Peyer's patch (tissue), 4 donors: ENCODE data around the gene UCP2. TPM values are rescaled to one million over a fixed set of nuclear protein-coding genes. Genes with fewer than 3 reads are reported as not detected.

Experiments
- DNase-seq, 3 donors: peaks; one replicate each; pipeline ENCODE4 v3.0.0-alpha.2; 2017 to 2019
- H3K27ac ChIP-seq, 4 donors: fragments of 200-600 bp; sonication (generic); one replicate each; pipeline ENCODE4 v1.5.1; 2016 to 2019
- H3K27me3 ChIP-seq, 2 donors: fragments of 200-600 bp; sonication (generic); one replicate each; pipeline ENCODE4 v1.5.1; 2019
- H3K36me3 ChIP-seq, 3 donors: fragments of 200-600 bp; sonication (generic); one replicate each; pipeline ENCODE4 v1.5.1; 2016 to 2019
- H3K4me1 ChIP-seq, 4 donors: fragments of 200-600 bp; sonication (generic); one replicate each; pipeline ENCODE4 v1.5.1; 2016 to 2019
- H3K4me3 ChIP-seq, 4 donors: fragments of 200-600 bp; sonication (generic); 1 replicate in 3 of 4; 2 replicates in 1 of 4; pipeline ENCODE4 v1.5.1; 2016 to 2019; ENCODE audit warnings: mild to moderate bottlenecking in 1 of 4
- H3K9me3 ChIP-seq, 4 donors: fragments of 200-600 bp; sonication (generic); one replicate each; pipeline ENCODE4 v1.5.1; 2016 to 2019; ENCODE audit warnings: mild to moderate bottlenecking in 1 of 4
- POLR2A ChIP-seq, 2 donors: fragments of 450-650 bp; IDR thresholded peaks; one replicate each; pipeline ENCODE4 v1.5.1; 2017; ENCODE audit warnings: antibody characterized with exemption in 2 of 2, mild to moderate bottlenecking in 2 of 2, moderate library complexity in 2 of 2
- total RNA-seq, 4 donors: library from RNA; depleted of rRNA; stranded (reverse); fragments of >200 nt; gene quantifications; one replicate each; pipeline ENCODE4 v1.1.0, GENCODE V29; 2016
- TF ChIP-seq, protein P1 (sequence below), 6 experiments: fragments of 450-650 bp in 4 of 6; fragments of 200-600 bp in 2 of 6; sonication (generic) in 1 of 6; IDR thresholded peaks; one replicate each; pipeline ENCODE4 v1.5.1; 2017 to 2019; ENCODE audit warnings: antibody characterized with exemption in 6 of 6, mild to moderate bottlenecking in 3 of 6, moderate library complexity in 1 of 6

Gene UCP2
- total RNA-seq, 4 donors from 2014 or later: 10.7 to 180 (median 27.4) TPM

DNA sequence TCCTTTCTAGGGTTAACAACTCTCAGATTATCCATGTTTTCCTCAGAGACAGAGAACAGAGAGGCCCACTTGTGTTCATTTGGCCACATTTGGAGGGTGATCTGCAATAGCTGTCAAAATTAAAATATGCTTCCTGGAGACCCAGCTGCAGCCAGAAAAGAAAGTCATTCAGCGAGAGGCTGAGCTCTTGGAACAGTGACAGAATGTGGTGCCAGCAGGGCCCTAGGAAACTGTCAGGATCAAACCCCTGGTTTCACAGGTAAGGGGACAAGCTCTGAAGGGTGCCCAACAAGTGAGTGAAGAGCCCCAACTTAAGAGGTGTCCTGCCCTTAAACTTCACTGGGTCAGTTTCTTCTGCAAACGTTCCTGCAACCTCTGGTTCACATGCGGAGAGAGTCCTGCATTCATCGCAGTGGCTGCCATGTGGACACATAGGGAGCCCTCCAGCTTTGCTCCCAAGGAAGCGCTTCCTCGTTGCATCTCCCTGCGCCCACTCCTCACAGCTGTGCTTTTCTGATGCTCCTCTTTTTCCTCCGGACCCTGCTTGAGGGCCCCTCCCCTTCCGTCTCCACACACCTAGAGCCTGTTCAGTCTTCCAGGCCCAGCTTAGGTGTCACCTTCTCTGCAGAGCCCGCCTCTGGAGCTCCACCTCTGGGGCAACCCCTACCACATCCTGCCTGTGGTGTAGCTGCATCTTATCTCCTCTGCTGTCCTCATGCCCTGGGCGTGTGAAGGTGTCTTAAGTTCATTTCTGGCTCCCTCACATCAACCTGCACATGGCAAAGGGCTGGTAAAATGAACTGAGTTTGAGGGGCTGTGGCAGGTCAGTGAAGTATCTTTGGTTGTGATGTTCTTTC lies 22.3 kb upstream of the UCP2 start:
- H3K36me3 ChIP-seq: peaks cover 0 to 7% (median 0%) of the 10 kb centered on the region in 3 donors
- no peaks in the 10 kb centered on the region for H3K9me3 ChIP-seq
- H3K27me3 ChIP-seq: no peaks in the 10 kb centered on the region
- no peak for TF ChIP-seq POLR2A (IDR thresholded peaks at IDR 0.05)
- TF ChIP-seq, protein P1, sequence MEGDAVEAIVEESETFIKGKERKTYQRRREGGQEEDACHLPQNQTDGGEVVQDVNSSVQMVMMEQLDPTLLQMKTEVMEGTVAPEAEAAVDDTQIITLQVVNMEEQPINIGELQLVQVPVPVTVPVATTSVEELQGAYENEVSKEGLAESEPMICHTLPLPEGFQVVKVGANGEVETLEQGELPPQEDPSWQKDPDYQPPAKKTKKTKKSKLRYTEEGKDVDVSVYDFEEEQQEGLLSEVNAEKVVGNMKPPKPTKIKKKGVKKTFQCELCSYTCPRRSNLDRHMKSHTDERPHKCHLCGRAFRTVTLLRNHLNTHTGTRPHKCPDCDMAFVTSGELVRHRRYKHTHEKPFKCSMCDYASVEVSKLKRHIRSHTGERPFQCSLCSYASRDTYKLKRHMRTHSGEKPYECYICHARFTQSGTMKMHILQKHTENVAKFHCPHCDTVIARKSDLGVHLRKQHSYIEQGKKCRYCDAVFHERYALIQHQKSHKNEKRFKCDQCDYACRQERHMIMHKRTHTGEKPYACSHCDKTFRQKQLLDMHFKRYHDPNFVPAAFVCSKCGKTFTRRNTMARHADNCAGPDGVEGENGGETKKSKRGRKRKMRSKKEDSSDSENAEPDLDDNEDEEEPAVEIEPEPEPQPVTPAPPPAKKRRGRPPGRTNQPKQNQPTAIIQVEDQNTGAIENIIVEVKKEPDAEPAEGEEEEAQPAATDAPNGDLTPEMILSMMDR (IDR thresholded peaks at IDR 0.05): no peak
- DNase-seq: peak in 2 of 3 donors; percentile 68 to 93
- H3K4me1 ChIP-seq: peaks cover 0 to 3% (median 0%) of the 10 kb centered on the region in 4 donors
- peak overlapping the region in 1 of 4 donors; percentile 27 for H3K27ac ChIP-seq
- no peak overlapping the region for H3K4me3 ChIP-seq

DNA sequence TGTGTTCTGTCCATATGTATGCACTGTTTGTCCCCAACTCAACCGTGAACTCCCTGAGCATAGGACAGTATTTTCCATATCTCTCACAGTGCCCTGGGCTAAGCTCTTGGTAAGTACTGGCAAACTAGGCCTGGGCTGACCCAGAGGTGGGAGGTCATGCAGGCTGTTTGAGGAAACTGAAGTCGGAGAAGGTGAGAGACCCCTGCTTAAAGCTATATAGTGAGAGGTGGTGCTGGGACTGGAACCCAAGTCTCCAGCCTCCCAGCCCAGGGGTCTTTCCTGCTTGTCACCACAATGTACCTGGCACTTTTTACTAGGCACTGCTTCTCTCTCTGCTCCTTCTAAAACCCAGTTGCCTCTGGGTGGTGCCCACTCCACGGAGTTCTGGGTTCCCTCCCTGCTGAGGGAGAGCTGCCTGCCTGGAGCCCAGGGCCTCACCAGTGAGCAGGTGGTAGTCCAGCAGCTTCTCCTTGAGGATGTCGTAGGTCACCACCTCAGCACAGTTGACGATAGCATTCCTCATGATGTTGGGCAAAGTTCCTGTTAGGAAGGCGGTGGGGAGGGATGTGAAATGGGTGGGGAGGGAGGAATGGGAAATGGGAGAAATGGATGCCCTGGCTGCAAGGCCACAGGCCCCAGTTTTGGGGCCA lies 21.5 kb upstream of the UCP2 start:
- Histone ChIP-seq H3K4me1 (peaks cover 0 to 6% (median 0%) of the 10 kb centered on the region in 4 donors), H3K4me3 (no peak overlapping the region), H3K27ac (no peak overlapping the region), H3K9me3 (no peaks in the 10 kb centered on the region), H3K27me3 (no peaks in the 10 kb centered on the region), H3K36me3 (peaks cover 0 to 7% (median 0%) of the 10 kb centered on the region in 3 donors)
- TF ChIP-seq, protein P1 (IDR thresholded peaks at IDR 0.05): no peak
- TF ChIP-seq POLR2A (IDR thresholded peaks at IDR 0.05): no peak
- peak in 1 of 3 donors; percentile 40 for DNase-seq

DNA sequence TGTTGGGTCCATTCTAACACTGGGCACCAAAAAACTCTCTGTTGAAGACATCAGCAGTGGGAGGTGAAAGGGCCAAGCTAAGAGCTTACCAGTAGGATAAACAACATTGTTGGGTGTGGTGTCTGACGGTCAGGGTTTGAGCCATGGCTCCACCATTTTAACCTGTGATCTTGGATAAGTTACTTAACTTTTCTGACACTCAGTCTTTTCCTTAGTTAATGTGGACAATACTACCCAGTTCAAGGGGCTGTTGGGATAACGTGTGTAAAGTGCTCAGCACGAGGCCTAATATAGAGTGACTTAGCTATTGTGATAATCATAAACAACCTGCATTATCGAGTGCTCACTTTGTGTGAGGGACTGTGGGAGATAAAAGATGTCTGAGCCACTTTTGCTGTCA lies 20.2 kb upstream of the UCP2 start:
- no peak overlapping the region for H3K27ac ChIP-seq
- H3K9me3 ChIP-seq: no peaks in the 10 kb centered on the region
- peak in 1 of 3 donors; percentile 14 for DNase-seq
- no peak for TF ChIP-seq POLR2A (IDR thresholded peaks at IDR 0.05)
- TF ChIP-seq, protein P1 (IDR thresholded peaks at IDR 0.05): no peak
- peaks cover 0 to 6% (median 0%) of the 10 kb centered on the region in 4 donors for H3K4me1 ChIP-seq
- peaks cover 0 to 7% (median 0%) of the 10 kb centered on the region in 3 donors for H3K36me3 ChIP-seq
- H3K27me3 ChIP-seq: no peaks in the 10 kb centered on the region
- no peak overlapping the region for H3K4me3 ChIP-seq

DNA sequence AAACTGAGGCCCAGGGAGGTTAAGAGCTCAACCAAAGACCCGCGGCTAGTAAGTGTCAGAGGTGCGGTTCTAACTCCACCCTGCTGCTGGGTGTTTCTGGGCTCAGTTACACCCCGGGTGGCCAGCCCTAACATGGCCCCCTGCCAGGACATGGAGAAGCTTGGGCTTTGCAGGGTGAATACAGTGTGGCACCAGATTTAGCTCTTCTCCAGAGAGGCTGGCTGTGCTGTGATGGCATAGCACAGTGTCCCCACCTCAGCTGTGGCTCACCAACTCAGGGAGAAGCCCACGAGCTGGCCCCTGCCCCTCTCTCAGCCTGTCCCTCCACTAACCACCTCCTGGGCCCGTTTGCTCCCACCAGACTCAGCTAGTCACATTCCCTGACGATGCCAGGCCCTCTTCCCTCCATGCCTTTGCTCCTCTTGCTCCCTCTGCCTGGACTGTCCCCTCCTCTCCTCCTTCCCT lies 19.2 kb upstream of the UCP2 start:
- Histone ChIP-seq H3K9me3 (no peaks in the 10 kb centered on the region), H3K27me3 (no peaks in the 10 kb centered on the region), H3K4me1 (peaks cover 0 to 6% (median 0%) of the 10 kb centered on the region in 4 donors), H3K36me3 (peaks cover 0 to 7% (median 0%) of the 10 kb centered on the region in 3 donors), H3K27ac (no peak overlapping the region), H3K4me3 (no peak overlapping the region)
- TF ChIP-seq POLR2A (IDR thresholded peaks at IDR 0.05): no peak
- TF ChIP-seq, protein P1 (IDR thresholded peaks at IDR 0.05): no peak
- DNase-seq: peak in 1 of 3 donors; percentile 36

DNA sequence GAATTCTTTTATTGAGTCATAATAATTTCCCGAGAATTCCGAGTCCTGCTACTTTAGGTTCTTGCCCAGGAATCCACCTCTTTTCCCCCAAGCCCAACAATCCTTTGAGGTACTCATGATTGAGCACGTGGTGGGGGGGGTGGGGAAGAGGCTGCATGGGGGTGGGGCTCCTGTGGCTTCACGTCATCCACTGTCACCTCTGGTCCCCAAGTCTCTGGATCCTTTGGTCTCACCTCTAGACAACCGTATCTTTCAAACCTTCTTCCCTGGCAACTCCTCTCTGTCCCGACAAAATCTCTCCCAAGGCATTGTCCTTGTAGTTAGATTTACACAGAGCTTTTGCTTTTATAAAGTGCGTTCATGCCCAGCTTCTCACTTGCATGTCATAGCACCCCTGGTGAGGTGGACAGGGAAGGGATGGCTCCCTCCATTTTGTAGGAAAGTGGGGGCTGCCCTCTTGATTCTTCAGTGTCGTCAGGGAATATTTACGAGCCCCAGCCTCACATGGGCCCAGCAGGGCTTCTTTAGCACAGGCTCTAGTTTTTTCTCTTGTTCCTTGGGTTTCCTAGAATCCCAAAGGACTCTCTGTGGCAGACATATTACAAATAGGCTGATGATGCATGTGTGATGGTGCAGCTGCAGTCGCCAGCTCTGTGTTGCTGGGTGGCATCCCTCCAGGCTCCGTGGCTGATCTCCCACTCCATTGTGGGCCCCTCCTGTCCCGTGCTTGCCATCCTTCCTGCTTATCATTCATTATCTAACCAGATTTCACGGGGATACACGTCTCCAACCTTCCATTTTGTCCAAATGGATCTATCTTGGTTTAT lies 17.9 kb upstream of the UCP2 start:
- Histone ChIP-seq H3K4me1 (peaks cover 0 to 7% (median 3%) of the 10 kb centered on the region in 4 donors), H3K9me3 (no peaks in the 10 kb centered on the region), H3K4me3 (no peak overlapping the region), H3K27me3 (no peaks in the 10 kb centered on the region), H3K27ac (no peak overlapping the region), H3K36me3 (peaks cover 0 to 7% (median 0%) of the 10 kb centered on the region in 3 donors)
- DNase-seq: peak in 1 of 3 donors; percentile 24
- TF ChIP-seq, protein P1 (IDR thresholded peaks at IDR 0.05): no peak
- TF ChIP-seq POLR2A (IDR thresholded peaks at IDR 0.05): no peak
